Activated CD8-positive, alpha-beta T cell treated with anti-CD3 and anti-CD28 coated beads, Interleukin-2, amount 10 ng/mL, durations not matched to agents 7 days and 5 days (primary cell): ENCODE data around the gene LRRC28. TPM values are rescaled to one million over a fixed set of nuclear protein-coding genes. Genes with fewer than 3 reads are reported as not detected.
A peak's percentile ranks its signal among the peaks of the same experiment; 100 is the strongest.
"Not testable (repeated sequence)": the region's sequence is repeated elsewhere in the genome, so short reads cannot be mapped to it uniquely, and the experiment has no call there.

ENCODE experiments used
- ATAC-seq: fragments of 150-1000 bp; cut with Tn5 transposase; one replicate; pipeline ENCODE4 v1.10.0; 2021; ENCODE audit warnings: moderate library complexity
- CTCF ChIA-PET: fragments of 350-600 bp; sonication (Branson Sonifier 250); formaldehyde crosslinking; loops from one replicate; lab custom pipeline; 2021; ENCODE audit warnings: antibody characterized with exemption; lab: Charles Lee
- POLR2A ChIA-PET: fragments of 350-600 bp; sonication (Branson Sonifier 250); formaldehyde crosslinking; loops from one replicate; lab custom pipeline; 2021; ENCODE audit warnings: antibody characterized with exemption; lab: Charles Lee
- DNase-seq: peaks from one replicate; pipeline ENCODE4 v3.0.0-alpha.2; 2020
- H3K27ac Mint-ChIP-seq: one replicate; pipeline ENCODE4 v1.8.0; 2021; ENCODE audit warnings: mild to moderate bottlenecking, mixed read lengths
- H3K27me3 Mint-ChIP-seq: one replicate; pipeline ENCODE4 v1.8.0; 2021; ENCODE audit warnings: low read depth, mixed read lengths
- H3K36me3 Mint-ChIP-seq: one replicate; pipeline ENCODE4 v1.8.0; 2021; ENCODE audit warnings: low read depth, mixed read lengths
- H3K4me1 Mint-ChIP-seq: one replicate; pipeline ENCODE4 v1.8.0; 2021; ENCODE audit warnings: low read depth, mixed read lengths
- H3K4me3 Mint-ChIP-seq: one replicate; pipeline ENCODE4 v1.8.0; 2021; ENCODE audit warnings: mild to moderate bottlenecking, mixed read lengths
- H3K9me3 Mint-ChIP-seq: one replicate; pipeline ENCODE4 v1.8.0; 2022; ENCODE audit warnings: mixed read lengths; ENCODE audit not compliant: insufficient read depth
- total RNA-seq, 2 experiments: library from RNA; stranded (reverse); gene quantifications; one replicate each; pipeline ENCODE4 v1.2.3, GENCODE V29; 2021

Gene LRRC28
- total RNA-seq, 2 experiments from 2014 or later = 18.3 to 19.3 TPM

GRCh38 chr15:99228120-99228770, 23.0 kb upstream of the LRRC28 start:
- ATAC-seq (no peak), DNase-seq (no peak)
- no peaks in the 10 kb centered on the region for H3K36me3 Mint-ChIP-seq
- H3K9me3 Mint-ChIP-seq = no peaks in the 10 kb centered on the region
- H3K4me3 Mint-ChIP-seq = no peak overlapping the region
- POLR2A ChIA-PET = no interaction called here
- no peaks in the 10 kb centered on the region for H3K4me1 Mint-ChIP-seq
- CTCF ChIA-PET = interaction anchor here (1.0 kb wide), 1 partner anchor 13 kb away, joined by 3 read pairs; no protein-coding TSS in a partner anchor
- H3K27ac Mint-ChIP-seq = no peak overlapping the region
- peaks cover 6% of the 10 kb centered on the region for H3K27me3 Mint-ChIP-seq

- Mint-ChIP-seq H3K27me3 (peaks cover 6% of the 10 kb centered on the region), H3K4me3 (no peak overlapping the region), H3K27ac (no peak overlapping the region), H3K4me1 (no peaks in the 10 kb centered on the region), H3K9me3 (no peaks in the 10 kb centered on the region), H3K36me3 (no peaks in the 10 kb centered on the region)
- DNase-seq (no peak), ATAC-seq (no peak)
- POLR2A ChIA-PET = no interaction called here
- CTCF ChIA-PET = interaction anchor here (1.0 kb wide), 1 partner anchor 473 kb away, joined by 3 read pairs; no protein-coding TSS in a partner anchor
Measured at GRCh38 chr15:99230867-99231266, 20.4 kb upstream of the LRRC28 start.

- POLR2A ChIA-PET = no interaction called here
- no peak overlapping the region for H3K4me3 Mint-ChIP-seq
- H3K27me3 Mint-ChIP-seq = peaks cover 6% of the 10 kb centered on the region
- no peaks in the 10 kb centered on the region for H3K9me3 Mint-ChIP-seq
- H3K27ac Mint-ChIP-seq = no peak overlapping the region
- no peaks in the 10 kb centered on the region for H3K4me1 Mint-ChIP-seq
- no peak for DNase-seq
- CTCF ChIA-PET = no interaction called here
- ATAC-seq = no peak
- H3K36me3 Mint-ChIP-seq = no peaks in the 10 kb centered on the region
Measured at GRCh38 chr15:99232740-99233139, 18.5 kb upstream of the LRRC28 start.

DNA sequence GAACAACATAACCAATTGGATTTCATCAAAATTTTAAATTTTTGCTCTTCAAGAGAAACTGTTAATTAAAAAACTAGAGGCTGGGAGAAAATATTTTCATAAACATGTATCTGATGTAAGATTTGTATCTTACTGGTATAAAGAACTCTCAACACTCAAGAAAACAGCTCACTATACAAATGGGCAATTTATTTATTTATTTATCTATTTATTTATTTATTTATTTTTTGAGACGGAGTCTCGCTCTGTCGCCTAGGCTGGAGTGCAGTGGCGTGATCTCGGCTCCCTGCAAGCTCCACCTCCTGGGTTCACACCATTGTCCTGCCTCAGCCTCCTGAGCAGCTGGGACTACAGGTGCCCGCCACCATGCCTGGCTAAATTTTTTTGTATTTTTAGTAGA, 17.1 kb upstream of the LRRC28 start:
- H3K4me1 Mint-ChIP-seq = not testable (repeated sequence)

GRCh38 chr15:99238849-99239248, 12.4 kb upstream of the LRRC28 start:
- ChIA-PET CTCF (no interaction called here), POLR2A (interaction anchor here (0.8 kb wide), 1 partner anchor 12 kb away, joined by 3 read pairs; the partner anchor contains the start of gene LRRC28)
- Mint-ChIP-seq H3K4me1 (peaks cover 13% of the 10 kb centered on the region), H3K36me3 (no peaks in the 10 kb centered on the region), H3K9me3 (no peaks in the 10 kb centered on the region), H3K4me3 (no peak overlapping the region), H3K27me3 (peaks cover 7% of the 10 kb centered on the region), H3K27ac (no peak overlapping the region)
- ATAC-seq (no peak), DNase-seq (no peak)

More for the DNA sequence above, 17.1 kb upstream of the LRRC28 start:
- POLR2A ChIA-PET = interaction anchor here (0.6 kb wide), 1 partner anchor 36 kb away, joined by 3 read pairs; no protein-coding TSS in a partner anchor
- H3K27me3 Mint-ChIP-seq, CTCF ChIA-PET, H3K4me3 Mint-ChIP-seq, H3K9me3 Mint-ChIP-seq, H3K27ac Mint-ChIP-seq, H3K36me3 Mint-ChIP-seq, ATAC-seq, DNase-seq: not testable (repeated sequence)

DNA sequence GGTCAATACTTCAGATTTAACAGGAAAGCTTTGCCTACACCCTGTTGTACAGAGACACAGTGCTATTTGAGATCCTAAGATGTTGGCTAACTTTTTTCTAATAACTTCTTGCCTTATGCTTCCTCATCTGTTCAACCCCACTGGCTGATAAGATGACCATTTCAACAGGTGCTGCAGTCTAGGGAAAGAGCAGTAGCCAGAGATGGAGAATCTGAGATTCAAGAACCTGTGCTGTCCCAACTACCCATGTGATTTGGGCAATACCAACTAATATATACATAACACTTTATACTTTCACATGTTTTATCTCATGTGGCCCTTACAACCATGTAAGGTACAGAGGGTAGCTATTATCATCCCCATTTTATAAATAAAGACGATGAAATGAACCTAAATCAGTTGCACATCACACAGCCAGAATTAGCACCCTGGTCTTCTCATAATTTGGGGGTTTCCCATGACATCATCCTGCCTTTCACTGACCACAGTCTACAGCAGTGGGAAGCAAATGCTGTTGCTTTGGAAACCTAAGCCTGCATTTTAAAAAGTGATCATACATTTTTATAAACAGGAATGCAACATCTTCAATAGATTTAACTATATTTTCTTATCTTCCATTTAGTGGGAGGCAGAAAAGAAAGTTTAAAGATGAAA, 11.6 kb upstream of the LRRC28 start:
- ChIA-PET CTCF (no interaction called here), POLR2A (interaction anchor here (0.8 kb wide), 1 partner anchor 12 kb away, joined by 3 read pairs; the partner anchor contains the start of gene LRRC28)
- no peak overlapping the region for H3K27ac Mint-ChIP-seq
- H3K4me3 Mint-ChIP-seq = no peak overlapping the region
- no peaks in the 10 kb centered on the region for H3K9me3 Mint-ChIP-seq
- peaks cover 13% of the 10 kb centered on the region for H3K4me1 Mint-ChIP-seq
- H3K36me3 Mint-ChIP-seq = no peaks in the 10 kb centered on the region
- peak; percentile 89 for ATAC-seq
- DNase-seq = peak; percentile 29
- H3K27me3 Mint-ChIP-seq = peaks cover 7% of the 10 kb centered on the region

- Mint-ChIP-seq H3K27me3 (peaks cover 7% of the 10 kb centered on the region), H3K36me3 (no peaks in the 10 kb centered on the region), H3K4me3 (no peak overlapping the region), H3K4me1 (peaks cover 13% of the 10 kb centered on the region), H3K27ac (no peak overlapping the region), H3K9me3 (no peaks in the 10 kb centered on the region)
- ChIA-PET CTCF (no interaction called here), POLR2A (no interaction called here)
- DNase-seq = no peak
- no peak for ATAC-seq
Measured at GRCh38 chr15:99241752-99242151, 9.5 kb upstream of the LRRC28 start.

GRCh38 chr15:99244306-99244705, 7.0 kb upstream of the LRRC28 start:
- ChIA-PET POLR2A (no interaction called here), CTCF (no interaction called here)

DNA sequence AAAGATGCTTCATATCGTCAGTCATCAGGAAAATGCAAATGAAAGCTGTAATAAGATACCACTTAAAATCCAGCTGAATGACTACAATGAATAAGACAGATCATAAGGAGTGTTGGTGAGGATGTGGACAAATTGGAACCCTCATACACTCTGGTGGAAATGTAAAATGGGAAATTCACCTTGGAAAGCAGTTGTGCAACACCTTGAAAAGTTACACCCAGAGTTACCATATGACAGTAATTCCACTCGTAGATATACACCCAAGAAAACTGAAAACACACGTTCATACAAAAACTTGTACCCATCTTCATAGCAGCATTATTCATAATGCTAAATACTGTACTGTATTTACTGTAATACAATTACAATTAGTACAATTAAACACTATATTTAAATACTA, 4.2 kb upstream of the LRRC28 start:
- H3K9me3 Mint-ChIP-seq = no peaks in the 10 kb centered on the region
- H3K27ac Mint-ChIP-seq = no peak overlapping the region
- POLR2A ChIA-PET = no interaction called here
- peaks cover 6% of the 10 kb centered on the region for H3K4me1 Mint-ChIP-seq
- ATAC-seq = no peak
- H3K36me3 Mint-ChIP-seq = peaks cover 6% of the 10 kb centered on the region
- no peak for DNase-seq
- peaks cover 12% of the 10 kb centered on the region for H3K27me3 Mint-ChIP-seq
- CTCF ChIA-PET = no interaction called here
- H3K4me3 Mint-ChIP-seq = no peak overlapping the region

More at GRCh38 chr15:99244306-99244705, 7.0 kb upstream of the LRRC28 start:
- ATAC-seq (no peak), DNase-seq (no peak)
- no peaks in the 10 kb centered on the region for H3K36me3 Mint-ChIP-seq
- H3K4me3 Mint-ChIP-seq = no peak overlapping the region
- H3K9me3 Mint-ChIP-seq = no peaks in the 10 kb centered on the region
- H3K27ac Mint-ChIP-seq = no peak overlapping the region
- peaks cover 12% of the 10 kb centered on the region for H3K27me3 Mint-ChIP-seq
- peaks cover 13% of the 10 kb centered on the region for H3K4me1 Mint-ChIP-seq

DNA sequence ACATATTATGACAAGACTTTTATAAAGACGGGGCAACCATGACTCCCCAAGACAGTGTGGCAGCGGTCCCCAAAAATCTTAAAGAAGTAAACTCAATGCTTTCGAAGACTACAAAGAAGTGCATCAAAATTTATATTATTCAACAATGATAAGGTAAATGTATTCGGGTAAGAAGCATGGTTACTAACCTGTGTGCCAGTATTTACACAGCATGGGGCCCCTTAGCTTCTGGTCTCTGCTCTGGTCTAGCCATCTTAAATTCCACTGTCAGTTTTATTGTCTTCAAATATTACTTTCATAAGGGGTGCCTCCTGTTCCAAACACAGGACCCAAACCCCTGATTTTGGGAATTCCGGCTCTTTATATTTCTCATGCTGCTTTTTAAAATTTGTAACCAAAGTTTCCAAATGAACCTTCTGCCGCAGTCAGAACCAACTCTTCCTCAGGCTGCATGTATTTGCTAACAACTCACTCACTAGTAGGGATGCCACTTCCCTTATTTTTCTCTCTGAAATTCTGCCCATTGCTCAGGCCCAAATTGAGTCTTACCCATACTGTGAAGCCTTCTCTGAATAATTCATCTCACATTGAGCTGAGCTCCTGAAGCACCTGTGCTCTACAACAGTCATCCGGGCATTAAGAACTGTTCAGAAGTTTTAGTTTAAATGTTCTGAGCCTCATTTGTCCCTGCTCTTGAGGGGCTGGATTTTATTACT, 3.1 kb upstream of the LRRC28 start:
- Mint-ChIP-seq H3K27ac (no peak overlapping the region), H3K4me3 (no peak overlapping the region), H3K4me1 (peaks cover 15% of the 10 kb centered on the region), H3K9me3 (no peaks in the 10 kb centered on the region), H3K27me3 (peaks cover 10% of the 10 kb centered on the region), H3K36me3 (peaks cover 6% of the 10 kb centered on the region)
- ChIA-PET CTCF (no interaction called here), POLR2A (no interaction called here)
- DNase-seq (no peak), ATAC-seq (no peak)

GRCh38 chr15:99249270-99249841, 1.9 kb upstream of the LRRC28 start, which contains the start of gene TTC23:
Gene TTC23, minus strand, starts transcription at chr15:99249581. Its CDS starts 20,869 bp downstream, at chr15:99228712.
- ChIA-PET POLR2A (no interaction called here), CTCF (no interaction called here)
- no peaks in the 10 kb centered on the region for H3K9me3 Mint-ChIP-seq
- DNase-seq (no peak), ATAC-seq (no peak)
- H3K4me3 Mint-ChIP-seq = peak within 1 kb of the TSS; percentile 87
- peaks cover 5% of the 10 kb centered on the region for H3K27me3 Mint-ChIP-seq
- H3K27ac Mint-ChIP-seq = no peak within 1 kb of the TSS
- H3K4me1 Mint-ChIP-seq = peaks cover 24% of the 10 kb centered on the region
- H3K36me3 Mint-ChIP-seq = peaks cover 6% of the 10 kb centered on the region
